Umbilical cord (tissue), 2 donors: ENCODE data around the gene MAP7. TPM values are rescaled to one million over a fixed set of nuclear protein-coding genes. Genes with fewer than 3 reads are reported as not detected.

ENCODE experiments used
- DNase-seq: peaks from one replicate; pipeline ENCODE4 v3.0.0-alpha.2; 2015; ENCODE audit warnings: low spot score
- total RNA-seq: library from RNA; depleted of rRNA; stranded (reverse); fragments of >200 nt; gene quantifications from one replicate; pipeline ENCODE4 v1.2.3, GENCODE V29; 2014; ENCODE audit warnings: low replicate concordance; ENCODE audit not compliant: insufficient read depth

The MAP7 gene
- total RNA-seq, 1 donor from 2014 or later = 2.6 TPM

GRCh38 chr6:136306466-136306865 is 243.8 kb downstream of the MAP7 start:
- DNase-seq = no peak

GRCh38 chr6:136304410-136304809 is 245.8 kb downstream of the MAP7 start:
- DNase-seq = no peak

- no peak for DNase-seq
Observed at GRCh38 chr6:136303516-136303915, 246.7 kb downstream of the MAP7 start.

- no peak for DNase-seq
Observed at GRCh38 chr6:136294621-136295020, 255.6 kb downstream of the MAP7 start.

Other genes with a start within 250 kb of the MAP7 start
- gene MAP3K5, start 242.1 kb upstream of the MAP7 start, total RNA-seq = 10.6 TPM